ENCODE data around the gene IRX2. TPM values are rescaled to one million over a fixed set of nuclear protein-coding genes. Genes with fewer than 3 reads are reported as not detected.

IRX2 gene
- total and polyA plus RNA-seq, 2 of the 4 experiments (the other 2 are of a cell fraction) = 0.36 to 0.97 TPM

DNA sequence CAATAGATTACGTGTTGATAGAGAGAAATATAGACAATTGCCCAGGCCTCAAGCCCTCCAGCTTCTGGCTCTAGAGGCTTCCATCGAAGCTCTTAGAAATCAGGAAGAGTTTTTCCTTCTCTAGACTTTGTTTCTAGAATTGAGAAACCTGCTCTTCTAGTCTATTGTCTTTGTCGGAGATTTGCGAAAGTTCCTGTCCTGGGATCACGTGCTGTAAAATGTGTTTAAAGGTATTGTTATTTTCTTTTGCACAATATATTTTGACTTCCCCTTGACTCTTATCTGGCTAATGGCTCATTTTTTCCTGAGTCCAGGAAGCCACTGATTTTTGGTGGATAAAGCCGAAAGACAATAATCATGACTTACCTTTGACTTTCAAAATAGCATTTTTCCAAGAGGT lies 32.1 kb downstream of the IRX2 start:
- no TSS peak for BruUV-seq (replicated peaks)

More for the DNA sequence above, 32.1 kb downstream of the IRX2 start:
- H3K9me1 ChIP-seq (ENCODE audit: insufficient read depth, low read length) = no peaks in the 10 kb centered on the region
- in situ Hi-C loops (cut with MboI; ENCODE audit: low sequenced_read_pairs) (no loop called here), dilution Hi-C loops (cut with HindIII; ENCODE audit: low sequenced_read_pairs, unreplicated experiment) (no loop called here), intact Hi-C loops (cut with micrococcal nuclease) (no loop called here)
- H2BK5ac ChIP-seq (ENCODE audit: low read depth, low read length, poor library complexity, severe bottlenecking) = no peak overlapping the region
- H2BK20ac ChIP-seq (ENCODE audit: low read depth, low read length) = no peak overlapping the region
- no peak overlapping the region for H3K4me3 ChIP-seq (ENCODE audit: insufficient read depth, low read depth, low read length)
- no peaks in the 10 kb centered on the region for H3K27me3 ChIP-seq (ENCODE audit: control insufficient read depth, insufficient read depth, low read length)
- no peak overlapping the region for H2BK15ac ChIP-seq (ENCODE audit: low read depth, low read length)
- H3K9me3 ChIP-seq (ENCODE audit: control insufficient read depth, insufficient read depth, low read length) = peaks cover 19% of the 10 kb centered on the region; the same call in 1 of the 2 replicates
- no peak overlapping the region for H3K56ac ChIP-seq (ENCODE audit: extremely low read depth, insufficient read depth, low read length)
- no peak overlapping the region for H2AK9ac ChIP-seq (replicated peaks; ENCODE audit: low read depth, low read length, poor library complexity)
- POLR2A ChIA-PET (ENCODE audit: unreplicated experiment) = no interaction called here
- no peak overlapping the region for H3K4me2 ChIP-seq (ENCODE audit: low read depth, low read length)
- no peaks in the 10 kb centered on the region for H3K4me1 ChIP-seq (ENCODE audit: control insufficient read depth, insufficient read depth, low read length)
- H3K9ac ChIP-seq (ENCODE audit: low read depth, low read length) = no peak overlapping the region
- no peak overlapping the region for H4K5ac ChIP-seq (ENCODE audit: low read depth, low read length)
- no peak overlapping the region for H2AFZ ChIP-seq (replicated peaks; ENCODE audit: low read length, poor library complexity)
- H3K14ac ChIP-seq (replicated peaks; ENCODE audit: low read depth, low read length) = no peak overlapping the region
- no peaks in the 10 kb centered on the region for H3K36me3 ChIP-seq (ENCODE audit: control insufficient read depth, insufficient read depth, low read length)
- no peak for TF ChIP-seq SMC3 (IDR thresholded peaks at IDR 0.05; ENCODE audit: low read depth, low read length)
- TF ChIP-seq CHD1 (IDR thresholded peaks at IDR 0.05; ENCODE audit: low read depth, low read length) = no peak
- no peak overlapping the region for H3K27ac ChIP-seq (ENCODE audit: insufficient read depth, low read length)
- H2AK5ac ChIP-seq (ENCODE audit: low read depth, low read length) = no peak overlapping the region
- H4K91ac ChIP-seq (ENCODE audit: insufficient read depth, low read depth, low read length) = no peak overlapping the region
- no peak overlapping the region for H2BK120ac ChIP-seq (ENCODE audit: low read depth, low read length)
- DNase-seq (no peak), ATAC-seq (ENCODE audit: low read depth) (no peak)
- H3K18ac ChIP-seq (ENCODE audit: low read depth, low read length) = no peak overlapping the region
- no peak overlapping the region for H4K8ac ChIP-seq (ENCODE audit: low read depth in 2 of 2, low read length in 2 of 2)
- H4K20me1 ChIP-seq (ENCODE audit: insufficient read depth, low read length) = no peaks in the 10 kb centered on the region
- WGBS, 2 experiments (ENCODE audit: extremely low coverage in 2 of 2, insufficient read length in 1 of 2) = no CpG with 5 or more reads among the region's 6 CpGs
- CTCF ChIA-PET = interaction anchor here (0.7 kb wide), 1 partner anchor 13 kb away, joined by 5 read pairs; no protein-coding TSS in a partner anchor
- no peak overlapping the region for H3K23ac ChIP-seq (ENCODE audit: low read depth, low read length)
- H3K79me1 ChIP-seq (ENCODE audit: low read depth in 1 of 2, low read length in 2 of 2) = no peaks in the 10 kb centered on the region
- no peak overlapping the region for H3K4ac ChIP-seq (ENCODE audit: low read depth, low read length)
